ENCODE results near the gene MAP7.

Gene MAP7

GRCh38 chr6:136563386-136564152 lies 13.3 kb upstream of the MAP7 start:
- no peak for DNase-seq (ENCODE audit: low spot score)

GRCh38 chr6:136562211-136562610 lies 12.0 kb upstream of the MAP7 start:
- no peak for DNase-seq (ENCODE audit: low spot score)

- no peak for DNase-seq (ENCODE audit: low spot score)
Observed at GRCh38 chr6:136553166-136553787, 3.1 kb upstream of the MAP7 start.

GRCh38 chr6:136552054-136552453 lies 1.8 kb upstream of the MAP7 start:
- DNase-seq (ENCODE audit: low spot score) = no peak

GRCh38 chr6:136551103-136551502 lies 881 bp upstream of the MAP7 start:
- DNase-seq (ENCODE audit: low spot score) = no peak

GRCh38 chr6:136550045-136550329 lies 235 bp downstream of the MAP7 start:
- peak; percentile 77 for DNase-seq (ENCODE audit: low spot score)

GRCh38 chr6:136549300-136550044 lies 750 bp downstream of the MAP7 start:
- peak; percentile 26 for DNase-seq (ENCODE audit: low spot score)

GRCh38 chr6:136548582-136549299 lies 1.5 kb downstream of the MAP7 start:
- no peak for DNase-seq (ENCODE audit: low spot score)

GRCh38 chr6:136547871-136548270 lies 2.4 kb downstream of the MAP7 start:
- DNase-seq (ENCODE audit: low spot score) = no peak

- peak; percentile 53 for DNase-seq (ENCODE audit: low spot score)
Observed at GRCh38 chr6:136547336-136547735, 2.9 kb downstream of the MAP7 start.

GRCh38 chr6:136546331-136546730 lies 3.9 kb downstream of the MAP7 start:
- DNase-seq (ENCODE audit: low spot score) = no peak

GRCh38 chr6:136544326-136544725 lies 5.9 kb downstream of the MAP7 start:
- DNase-seq (ENCODE audit: low spot score) = no peak

GRCh38 chr6:136541395-136541794 lies 8.8 kb downstream of the MAP7 start:
- no peak for DNase-seq (ENCODE audit: low spot score)

- DNase-seq (ENCODE audit: low spot score) = no peak
Observed at GRCh38 chr6:136539967-136540652, 10.1 kb downstream of the MAP7 start.

GRCh38 chr6:136538836-136539235 lies 11.4 kb downstream of the MAP7 start:
- DNase-seq (ENCODE audit: low spot score) = no peak

GRCh38 chr6:136535880-136536650 lies 14.2 kb downstream of the MAP7 start:
- no peak for DNase-seq (ENCODE audit: low spot score)

- no peak for DNase-seq (ENCODE audit: low spot score)
Observed at GRCh38 chr6:136535017-136535765, 15.0 kb downstream of the MAP7 start.

- no peak for DNase-seq (ENCODE audit: low spot score)
Observed at GRCh38 chr6:136534268-136534667, 16.0 kb downstream of the MAP7 start.

- no peak for DNase-seq (ENCODE audit: low spot score)
Observed at GRCh38 chr6:136533487-136533886, 16.7 kb downstream of the MAP7 start.

GRCh38 chr6:136532030-136532429 lies 18.2 kb downstream of the MAP7 start:
- no peak for DNase-seq (ENCODE audit: low spot score)

GRCh38 chr6:136529710-136530109 lies 20.5 kb downstream of the MAP7 start:
- no peak for DNase-seq (ENCODE audit: low spot score)

All from AG08396 (cell line).